Fibroblast of skin of right biceps (primary cell): ENCODE results near the gene KSR2.
A peak's percentile ranks its signal among the peaks of the same experiment; 100 is the strongest.

ENCODE experiments used
- DNase-seq: peaks from one replicate; pipeline ENCODE4 v3.0.0-alpha.2; 2013

The KSR2 gene

DNA sequence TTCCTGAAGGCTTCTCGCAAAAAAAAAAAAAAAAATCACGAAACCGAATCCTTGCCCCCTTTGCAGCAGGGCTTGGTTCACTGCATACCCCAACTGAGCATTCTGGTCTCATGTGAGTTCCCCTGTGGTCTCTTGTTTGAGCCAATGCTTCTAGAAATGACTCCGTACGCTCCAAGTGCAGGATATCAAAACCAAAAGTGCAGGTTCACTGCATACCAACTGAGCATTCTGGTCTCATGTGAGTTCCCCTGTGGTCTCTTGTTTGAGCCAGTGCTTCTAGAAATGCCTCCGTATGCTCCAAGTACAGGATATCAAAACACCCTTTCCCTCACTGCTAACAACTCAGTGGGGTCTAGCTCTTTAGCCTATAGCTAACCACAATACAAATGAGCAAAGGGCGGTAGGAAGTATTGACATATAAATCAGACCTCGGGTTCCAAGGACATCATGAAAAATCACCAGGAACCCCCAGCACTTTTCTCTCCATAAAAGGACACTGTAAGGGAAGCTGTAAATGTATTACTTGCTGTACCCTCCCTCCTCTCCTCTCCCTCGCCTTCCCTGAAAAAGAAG lies 401.1 kb downstream of the KSR2 start:
- DNase-seq: no peak

DNA sequence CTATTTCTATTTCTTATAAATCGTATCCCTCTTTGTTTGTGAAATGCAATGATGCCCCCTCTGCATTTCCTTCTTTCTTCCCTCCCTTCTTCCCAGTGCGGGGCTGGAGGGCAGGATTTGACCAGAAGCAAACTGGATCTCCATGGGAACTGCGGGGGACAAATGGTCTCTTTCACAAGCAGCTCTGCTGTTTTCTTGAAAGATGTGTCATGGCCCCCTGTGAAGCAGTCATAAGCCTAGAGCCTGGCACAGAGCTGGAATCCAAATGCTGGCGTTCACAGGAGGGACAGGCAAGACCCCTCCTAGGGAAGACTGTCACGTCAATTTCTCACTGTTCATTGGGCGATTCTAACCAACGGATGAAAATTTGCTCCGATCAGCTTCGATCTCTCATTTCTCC lies 403.9 kb downstream of the KSR2 start:
- no peak for DNase-seq

DNA sequence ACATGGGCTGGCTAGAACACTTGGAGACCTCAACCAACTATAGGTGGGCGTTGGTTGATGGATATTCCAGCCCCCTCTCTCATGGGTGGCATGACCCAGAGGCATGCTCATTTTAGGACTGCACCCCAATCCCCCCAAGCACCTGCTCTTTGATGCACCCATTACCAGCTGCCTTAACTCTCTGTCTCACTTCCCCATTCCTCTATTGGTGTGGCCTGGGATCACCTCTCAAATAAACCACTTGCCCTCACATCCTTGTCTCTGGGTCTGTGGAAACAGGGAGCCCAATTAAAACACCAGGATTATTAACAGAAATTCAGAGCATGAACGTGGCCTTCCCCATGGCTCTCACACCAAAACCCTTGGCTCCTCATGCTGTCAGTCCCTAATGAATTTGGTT lies 405.1 kb downstream of the KSR2 start:
- DNase-seq: no peak

DNA sequence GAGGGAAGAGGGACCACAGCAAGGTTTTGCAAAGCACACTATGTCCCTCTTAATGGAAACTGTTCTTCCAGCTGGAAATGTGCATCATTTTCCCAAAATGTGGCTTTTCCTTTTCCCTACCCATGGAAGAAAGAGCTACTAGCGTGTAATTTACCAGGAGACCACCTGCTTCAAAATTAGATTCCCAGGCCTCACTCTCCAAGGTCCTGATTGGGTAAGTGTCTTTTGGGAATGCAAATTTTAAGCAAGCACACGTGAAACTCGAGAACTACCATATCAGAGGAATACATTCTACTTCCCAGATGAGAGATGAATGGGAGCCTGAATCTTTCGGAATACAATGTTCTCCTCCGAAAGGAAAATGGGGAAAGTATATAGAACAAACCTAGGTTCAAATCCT lies 405.8 kb downstream of the KSR2 start:
- DNase-seq: no peak

DNA sequence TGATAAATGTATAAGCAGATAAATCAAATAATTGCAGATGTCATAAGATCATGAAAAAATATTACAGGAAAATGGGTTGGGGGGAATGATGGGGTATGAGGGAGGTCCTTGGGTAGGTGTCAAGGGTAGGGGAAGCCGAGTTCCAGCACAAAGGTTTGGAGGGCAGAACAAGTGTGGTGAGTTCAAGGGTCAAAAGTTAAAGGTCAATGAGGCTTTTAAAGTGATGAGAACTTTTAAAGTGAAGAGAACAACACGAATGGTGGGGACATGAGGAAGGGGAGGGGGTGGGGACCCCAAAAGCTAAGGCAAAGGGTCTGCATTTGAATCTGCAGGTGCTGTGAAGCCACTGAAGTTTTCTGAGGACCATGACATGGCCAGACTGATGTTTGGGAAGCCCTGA lies 406.8 kb downstream of the KSR2 start:
- no peak for DNase-seq

DNA sequence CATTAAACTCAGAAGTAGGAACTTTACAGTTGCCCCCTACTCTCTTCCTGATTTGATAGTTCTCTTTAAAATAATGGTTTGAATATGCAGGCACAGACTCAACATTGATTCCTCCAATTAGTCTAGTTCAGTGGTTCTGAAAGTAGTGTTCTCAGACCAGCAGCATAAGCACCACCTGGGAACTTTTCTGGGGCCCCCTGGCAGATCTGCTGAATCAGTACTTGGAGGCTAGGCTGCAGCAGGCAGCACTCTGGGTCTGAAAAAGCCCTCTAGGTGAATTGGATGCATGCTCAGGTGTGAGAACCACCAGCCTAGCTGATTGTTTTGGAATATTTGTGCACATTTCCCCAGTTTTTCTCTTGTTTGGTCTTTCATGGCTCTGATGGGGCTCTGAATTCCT lies 408.8 kb downstream of the KSR2 start:
- no peak for DNase-seq

DNA sequence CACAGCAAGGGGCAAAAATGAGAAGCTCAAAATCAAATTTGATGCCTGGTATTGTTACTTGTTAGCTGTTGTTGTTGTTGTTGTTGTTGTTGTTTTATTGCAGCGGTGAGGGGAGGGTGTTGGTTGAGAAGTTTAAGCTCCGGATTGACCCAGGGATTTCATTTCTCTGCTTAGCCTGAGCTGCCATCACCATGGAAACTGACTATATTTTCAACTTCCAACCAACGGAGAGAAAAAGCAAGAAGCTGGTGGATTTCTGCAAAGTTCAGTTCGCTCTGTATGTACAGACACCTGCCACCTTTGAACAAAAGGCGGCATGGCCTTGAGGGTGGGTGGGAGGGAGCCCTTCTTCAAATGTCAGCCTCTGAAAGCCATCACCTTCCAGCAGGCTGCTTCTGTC lies 412.9 kb downstream of the KSR2 start:
- DNase-seq: no peak

DNA sequence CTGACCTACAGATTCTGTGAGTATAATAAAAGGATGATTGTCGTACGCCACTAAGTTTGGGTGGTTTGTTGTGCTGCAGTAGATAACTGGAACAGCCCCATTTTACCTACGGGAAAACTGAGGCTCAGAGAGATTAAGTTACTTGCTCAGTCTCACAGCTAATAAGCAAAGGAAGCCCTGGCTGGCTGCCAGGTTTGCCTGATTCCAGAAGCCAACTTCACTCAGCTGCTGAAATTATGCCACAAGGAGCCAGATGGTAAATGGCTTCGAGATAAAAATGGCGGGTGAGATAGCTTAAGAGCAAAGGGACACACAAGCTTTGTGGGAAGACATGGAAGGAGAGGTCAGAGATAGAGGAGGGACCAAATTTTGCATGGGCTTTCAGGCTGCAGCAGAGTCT lies 415.8 kb downstream of the KSR2 start:
- no peak for DNase-seq

DNA sequence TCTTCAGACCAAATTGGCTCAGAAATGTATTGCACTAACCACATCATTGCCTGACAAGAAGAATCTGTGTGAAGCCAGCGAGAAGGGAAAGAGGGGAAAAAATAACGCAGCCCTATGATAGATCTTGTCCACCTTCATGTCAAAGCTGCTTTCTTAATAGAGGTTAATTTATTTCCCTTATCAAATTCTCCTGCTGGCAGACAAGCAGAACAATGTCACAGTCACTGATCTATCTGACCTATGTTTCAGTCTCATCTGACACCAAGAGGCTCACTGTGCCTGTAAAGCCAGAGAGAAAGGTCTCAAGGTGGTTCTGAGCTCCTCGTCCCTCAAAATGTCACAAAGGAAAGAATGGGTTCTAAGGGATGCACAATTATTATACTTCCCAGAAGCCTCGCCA lies 417.1 kb downstream of the KSR2 start:
- no peak for DNase-seq

DNA sequence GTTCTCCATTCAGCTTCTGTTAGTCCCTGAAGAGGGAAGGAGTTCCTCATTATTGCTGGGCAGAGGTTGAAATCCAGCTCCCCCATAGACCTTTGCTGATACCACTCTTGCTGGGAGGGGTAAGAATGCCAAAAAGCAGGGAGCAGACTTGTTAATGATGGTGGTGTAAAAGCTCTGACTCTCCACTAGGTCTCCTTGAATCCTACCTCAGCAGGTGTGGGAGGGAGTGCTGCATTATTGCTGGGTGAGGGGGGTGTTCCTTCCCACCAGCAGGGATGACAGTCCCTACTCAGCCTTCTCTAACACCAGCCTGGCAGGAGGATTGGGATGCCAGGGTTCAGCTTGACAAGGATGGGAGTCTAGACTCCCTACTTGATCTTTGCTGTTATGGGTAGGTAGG lies 421.6 kb downstream of the KSR2 start:
- no peak for DNase-seq

DNA sequence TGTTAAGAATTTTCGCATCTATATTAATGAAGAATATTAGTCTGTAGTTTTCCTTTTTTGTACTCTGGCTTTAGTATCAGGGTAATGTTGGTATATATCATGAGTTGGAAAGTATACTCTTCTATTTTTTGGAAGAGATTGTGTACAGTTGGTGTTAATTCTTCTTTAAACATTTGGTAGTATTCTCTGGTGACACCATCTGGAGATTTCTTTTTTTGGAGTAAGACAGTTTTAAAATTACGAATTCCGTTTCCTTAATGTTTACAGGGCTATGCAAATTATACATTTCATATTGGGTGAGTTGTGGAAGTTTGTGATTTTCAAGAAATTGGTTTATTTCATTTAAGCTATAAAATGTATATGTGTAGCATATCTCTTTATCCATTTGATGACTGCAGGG lies 423.6 kb downstream of the KSR2 start:
- DNase-seq: no peak

DNA sequence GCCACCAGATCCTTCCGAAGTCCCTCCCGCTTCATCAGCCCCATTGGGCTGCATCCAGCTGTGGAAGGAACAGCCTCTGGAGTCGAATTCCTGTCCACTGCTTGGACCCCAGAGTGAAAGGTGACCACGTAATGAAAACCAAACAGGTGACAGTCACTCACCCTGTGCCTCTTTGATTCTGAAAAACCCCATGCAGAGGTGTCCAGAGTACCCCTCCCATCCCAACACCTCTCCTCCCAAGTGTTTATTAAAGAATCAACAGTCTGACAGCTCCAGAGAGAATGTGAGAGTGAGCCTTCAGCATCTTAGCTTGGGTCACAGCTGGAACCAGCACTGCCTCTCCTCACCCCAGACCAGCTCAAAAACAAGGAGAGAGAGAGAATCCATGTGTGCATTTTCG lies 428.8 kb downstream of the KSR2 start:
- no peak for DNase-seq

DNA sequence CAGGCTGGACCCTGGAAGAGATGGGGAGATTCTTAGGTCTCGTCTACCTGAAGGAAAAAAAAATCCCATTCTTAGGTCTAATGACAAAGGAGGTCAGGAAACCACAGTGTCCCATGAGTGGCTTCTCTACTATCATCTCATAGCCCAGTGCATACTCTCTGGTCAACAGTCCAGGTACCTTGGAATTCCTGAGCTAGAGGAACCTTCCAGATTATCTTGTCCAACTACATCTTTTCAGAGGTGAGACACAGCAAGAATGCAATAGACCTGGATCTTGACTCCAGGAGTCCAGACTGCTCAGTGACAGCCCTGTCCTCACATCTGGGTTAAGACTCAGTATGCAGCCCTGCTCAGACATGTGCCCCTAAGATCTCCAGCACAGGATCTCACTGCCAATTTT lies 429.9 kb downstream of the KSR2 start:
- no peak for DNase-seq

DNA sequence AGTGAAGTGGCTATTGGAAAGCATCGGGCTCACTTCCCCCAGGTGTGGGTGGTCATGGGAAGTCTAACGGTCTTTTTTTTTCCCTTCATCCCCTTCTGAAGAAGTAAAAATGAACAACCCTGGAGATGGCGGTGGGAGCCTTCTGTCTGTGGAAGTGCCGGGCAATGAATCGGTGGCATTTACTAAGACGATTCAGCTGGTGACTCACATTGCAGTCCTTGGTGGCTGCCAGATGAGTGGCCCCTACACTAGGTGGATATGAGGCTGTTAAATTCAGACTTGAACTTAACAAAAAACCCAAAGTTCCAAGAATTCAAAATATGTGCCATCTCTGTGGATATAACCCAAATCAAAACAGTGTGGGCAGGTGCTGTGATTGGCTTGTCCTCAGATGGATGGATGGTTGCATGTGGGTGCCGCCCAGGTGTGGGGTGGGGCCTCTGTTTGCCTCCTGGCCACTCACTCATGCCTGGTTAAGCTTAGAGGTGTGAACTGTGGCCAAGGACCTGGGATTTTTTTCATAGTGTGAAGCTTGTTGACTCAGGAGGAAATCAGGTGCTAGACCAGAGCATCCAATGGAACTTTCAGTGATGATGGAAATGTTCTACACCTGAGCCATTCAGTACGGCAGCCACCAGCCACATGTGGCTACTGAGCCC lies 430.6 kb downstream of the KSR2 start:
- no peak for DNase-seq

DNA sequence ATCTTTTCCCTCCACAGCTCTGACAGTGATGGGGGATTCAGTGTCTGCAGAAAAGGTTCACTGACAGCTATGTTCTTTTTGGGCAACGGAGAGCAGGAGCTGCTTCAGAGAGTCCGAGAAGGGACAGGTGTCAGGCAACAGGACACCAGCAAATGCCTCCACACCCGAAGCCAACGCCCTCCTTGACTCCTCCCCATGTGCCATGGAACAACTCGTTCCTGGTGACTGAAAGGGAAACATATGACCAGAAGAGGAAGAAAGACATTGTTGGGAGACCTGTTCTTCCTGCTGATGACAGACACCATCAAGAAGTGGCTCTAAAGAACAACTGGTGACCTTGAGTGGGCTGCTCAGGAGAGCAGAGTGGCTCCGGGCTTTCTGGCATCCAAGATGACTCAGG lies 435.1 kb downstream of the KSR2 start:
- no peak for DNase-seq

DNA sequence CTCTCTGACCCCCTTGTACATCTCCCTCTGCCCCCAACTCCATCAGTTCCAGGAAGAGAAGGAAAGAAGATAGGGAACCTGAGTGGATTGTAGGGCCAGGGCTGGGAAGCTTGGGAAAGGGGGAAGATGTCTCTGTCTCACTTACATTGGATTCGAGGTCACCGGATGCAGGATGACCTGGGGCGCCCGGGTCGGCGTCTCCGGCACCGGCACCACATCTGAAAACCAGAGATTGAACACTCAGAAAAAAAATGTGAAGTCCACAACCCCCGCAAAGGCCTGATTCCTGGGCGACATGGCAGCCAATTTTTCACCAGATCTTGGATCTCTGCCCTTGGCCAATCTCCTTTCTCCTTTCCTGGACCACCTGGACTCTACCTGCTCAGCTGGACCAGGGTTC lies 438.0 kb downstream of the KSR2 start:
- no peak for DNase-seq

DNA sequence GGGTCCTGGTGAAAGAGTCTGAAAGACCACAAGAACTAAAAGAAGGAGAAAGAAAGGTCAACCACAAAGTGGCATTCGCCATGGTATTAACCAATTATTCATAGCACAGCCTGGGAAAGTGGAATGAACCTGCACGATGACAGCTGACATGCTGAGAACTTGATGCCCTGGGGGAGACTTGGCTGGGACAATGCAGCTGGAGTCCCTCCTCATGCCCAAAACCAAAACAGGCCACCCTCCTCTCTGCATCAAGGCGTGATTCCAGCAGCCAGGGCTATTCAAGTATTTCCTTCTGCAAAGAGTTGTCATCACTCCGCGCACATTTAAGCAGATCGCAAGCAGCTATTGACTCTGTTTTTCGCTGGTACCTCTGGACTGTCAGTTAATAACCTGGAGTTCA lies 440.3 kb downstream of the KSR2 start:
- no peak for DNase-seq

DNA sequence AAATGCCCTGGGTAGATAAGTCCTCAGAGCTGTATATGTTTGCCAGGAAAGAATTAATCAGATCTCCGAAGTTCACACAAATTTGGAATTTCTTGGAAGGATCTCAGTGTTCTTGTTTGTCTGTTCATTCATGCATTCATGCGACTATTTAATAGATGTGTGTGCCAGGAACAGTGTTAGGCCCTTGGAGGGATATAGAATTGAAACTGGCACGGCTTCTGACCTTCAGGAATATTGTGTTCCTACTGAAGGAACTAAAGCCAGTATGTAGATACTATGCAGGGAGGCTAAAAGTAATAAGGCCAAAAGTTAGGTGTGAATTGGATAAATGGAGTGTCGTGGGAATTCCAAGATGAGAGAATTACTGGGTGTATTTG lies 441.3 kb downstream of the KSR2 start:
- no peak for DNase-seq

DNA sequence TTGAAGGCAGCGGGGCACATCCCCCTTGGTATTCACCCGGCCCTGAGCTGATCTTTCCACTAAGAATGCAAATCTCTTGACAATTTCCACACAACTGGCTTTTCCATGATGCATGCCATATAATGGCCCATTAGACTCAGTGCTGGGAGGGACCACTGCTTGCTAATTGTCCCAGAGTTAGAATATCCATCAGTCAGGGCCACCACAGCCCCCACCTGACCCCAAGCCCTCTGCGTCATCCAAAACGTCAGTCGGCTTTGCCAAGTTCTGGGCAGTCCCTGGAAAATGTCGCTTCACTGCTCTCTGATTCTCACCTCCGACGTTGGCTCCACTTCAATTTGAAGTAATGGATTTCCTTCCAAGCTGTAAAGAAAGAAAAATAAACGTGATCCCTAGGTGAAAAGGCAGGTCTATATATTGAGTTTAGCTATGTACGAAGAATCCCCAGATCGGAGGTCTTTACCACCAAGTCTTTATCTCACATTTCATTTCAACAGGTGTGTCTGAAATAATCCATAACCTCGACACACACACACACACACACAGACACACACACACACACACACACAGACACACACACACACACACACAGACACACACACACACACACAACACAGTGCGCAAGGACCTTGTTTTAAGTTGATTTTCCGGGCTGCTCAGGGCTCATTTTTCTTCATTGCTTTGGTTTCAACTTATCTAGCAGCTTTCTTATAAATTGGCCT lies 441.9 kb downstream of the KSR2 start:
- no peak for DNase-seq

DNA sequence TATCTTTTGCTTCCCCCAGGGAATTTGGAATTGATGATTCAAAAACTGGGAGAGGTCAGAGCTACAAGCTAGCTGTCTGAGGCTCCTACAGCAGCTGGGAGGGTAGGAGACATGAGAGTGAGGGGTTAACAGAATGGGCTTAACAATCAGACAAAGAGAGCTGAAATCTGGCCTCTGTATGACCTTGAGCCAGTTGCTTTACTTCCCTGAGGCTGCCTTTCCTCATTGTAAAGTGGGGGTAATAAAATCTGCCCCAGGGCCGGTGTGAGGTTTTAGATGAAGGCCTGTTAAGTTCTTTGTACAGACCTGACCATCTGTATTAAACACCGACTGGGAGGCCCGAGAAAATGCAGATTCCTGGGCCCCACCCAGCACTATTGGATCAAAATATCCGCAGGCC lies 443.0 kb downstream of the KSR2 start:
- DNase-seq: no peak

DNA sequence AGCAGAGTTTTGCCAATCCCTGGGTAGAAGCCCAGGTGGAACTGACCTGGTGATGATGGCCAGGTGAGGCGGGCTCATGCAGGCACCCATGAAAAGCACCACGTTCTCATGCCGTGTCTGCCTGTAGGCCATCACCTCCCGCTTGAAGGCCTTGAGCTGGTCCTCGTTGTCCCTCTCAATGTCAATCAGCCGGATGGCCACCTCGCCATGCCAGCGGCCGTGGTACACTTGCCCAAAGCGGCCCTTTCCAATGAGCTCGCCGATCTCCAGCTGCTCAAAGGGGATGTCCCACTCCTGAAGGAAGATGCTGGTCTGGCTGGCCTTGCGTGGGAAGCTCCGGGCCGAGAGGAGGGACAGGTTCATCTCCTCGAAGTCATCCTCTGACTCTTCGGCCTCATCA lies 444.0 kb downstream of the KSR2 start:
- DNase-seq: no peak

DNA sequence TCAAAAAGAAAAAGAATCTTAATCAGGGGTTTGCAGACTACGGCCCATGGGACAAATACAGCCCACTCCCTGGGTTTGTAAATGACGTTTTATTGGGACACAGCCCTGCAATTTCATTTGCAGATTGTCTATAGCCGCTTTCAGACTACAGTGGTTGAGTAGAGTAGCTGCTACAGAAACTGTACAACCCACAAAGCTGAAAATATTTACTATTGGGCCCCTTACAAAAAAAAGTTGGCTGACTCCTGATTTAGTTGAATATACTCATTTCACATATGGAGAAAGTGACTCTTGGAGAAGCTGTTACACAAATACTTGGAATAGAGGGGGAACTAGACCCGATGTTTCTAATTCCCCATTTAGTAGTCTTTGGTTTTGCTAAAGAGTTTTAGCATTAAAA lies 444.8 kb downstream of the KSR2 start:
- no peak for DNase-seq

DNA sequence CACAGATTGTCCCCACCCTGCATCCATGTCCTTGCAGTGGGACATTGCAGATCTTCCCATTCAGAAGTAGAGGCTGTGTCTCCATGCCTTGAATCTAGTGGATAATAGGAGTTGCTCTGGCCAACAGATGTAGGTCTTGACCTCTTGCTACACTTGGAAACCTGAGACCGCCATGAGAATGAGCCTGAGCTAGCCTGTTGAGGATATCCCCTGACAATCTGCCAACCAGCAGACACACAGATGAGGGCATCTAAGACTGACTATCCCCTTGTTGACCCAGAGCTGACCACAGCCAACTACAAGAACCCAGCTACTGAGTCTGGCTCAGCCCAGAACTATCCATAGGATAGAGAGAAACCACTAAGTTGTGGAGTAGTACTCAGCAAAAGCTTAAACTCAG lies 446.2 kb downstream of the KSR2 start:
- DNase-seq: no peak

DNA sequence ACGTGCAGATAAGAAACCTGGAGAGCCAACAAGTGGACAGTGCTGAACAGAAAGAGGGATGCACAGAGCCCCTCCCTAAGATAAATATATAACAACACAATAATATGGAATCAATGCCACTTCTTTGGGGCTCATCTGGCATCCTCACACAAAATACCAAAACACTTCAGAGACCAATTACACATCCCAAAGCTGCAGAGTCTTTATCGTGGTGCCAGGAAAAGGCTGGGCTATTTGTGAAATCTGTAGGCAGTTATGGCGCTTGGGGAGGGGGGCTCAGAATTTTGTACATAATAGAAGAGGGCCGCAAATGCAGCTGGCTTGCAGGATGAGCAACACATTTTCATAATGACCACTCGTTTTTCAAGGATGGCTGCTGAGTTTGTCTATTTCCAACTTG lies 446.9 kb downstream of the KSR2 start:
- DNase-seq: no peak

DNA sequence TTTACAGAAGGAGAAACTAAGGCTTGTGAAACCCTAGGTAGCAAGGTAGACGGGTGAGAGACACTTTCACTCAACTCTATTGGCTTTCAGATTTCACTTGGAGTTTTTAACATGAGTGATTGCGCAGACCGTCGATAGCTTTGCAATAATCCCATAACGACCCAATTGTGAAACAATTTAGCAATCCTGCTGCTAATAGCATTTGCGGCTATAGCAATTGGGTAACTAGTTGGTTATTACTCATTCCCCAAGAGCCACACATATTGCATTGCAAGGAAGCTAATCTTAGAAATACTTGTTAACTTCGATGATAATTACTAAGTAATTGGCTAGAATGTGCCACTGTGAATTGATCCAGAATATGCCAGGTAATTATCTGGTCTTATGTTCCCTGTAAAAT lies 447.4 kb downstream of the KSR2 start:
- peak; percentile 2 for DNase-seq
